NCI-H146 (cell line): ENCODE results near the gene PLXNB2.
A peak's percentile ranks its signal among the peaks of the same experiment; 100 is the strongest.

ENCODE experiments used
- DNase-seq: peaks from one replicate; lab custom pipeline; 2025; lab: John Stamatoyannopoulos, UW

Gene PLXNB2

GRCh38 chr22:50264946-50265669 is 42.3 kb downstream of the PLXNB2 start:
- no peak for DNase-seq

- no peak for DNase-seq
Observed at GRCh38 chr22:50264104-50264745, 43.2 kb downstream of the PLXNB2 start.

- DNase-seq, result no peak
Observed at GRCh38 chr22:50262973-50263617, 44.4 kb downstream of the PLXNB2 start.

- DNase-seq, result no peak
Observed at GRCh38 chr22:50262460-50262911, 45.0 kb downstream of the PLXNB2 start.

- peak; percentile 63 for DNase-seq
Observed at GRCh38 chr22:50261615-50262459, 45.6 kb downstream of the PLXNB2 start, which contains the start of gene MAPK12. Gene MAPK12 (minus strand): TSS chr22:50261683. CDS start chr22:50261509, 174 bp downstream.

GRCh38 chr22:50260801-50261614 is 46.4 kb downstream of the PLXNB2 start:
- DNase-seq, result peak; percentile 49

- DNase-seq, result no peak
Observed at GRCh38 chr22:50260434-50260800, 47.0 kb downstream of the PLXNB2 start.

GRCh38 chr22:50259302-50259701 is 48.1 kb downstream of the PLXNB2 start:
- no peak for DNase-seq

- no peak for DNase-seq
Observed at GRCh38 chr22:50258361-50259292, 48.8 kb downstream of the PLXNB2 start.

- no peak for DNase-seq
Observed at GRCh38 chr22:50257451-50258360, 49.7 kb downstream of the PLXNB2 start.

GRCh38 chr22:50257041-50257440 is 50.4 kb downstream of the PLXNB2 start:
- no peak for DNase-seq

- no peak for DNase-seq
Observed at GRCh38 chr22:50256258-50256862, 51.1 kb downstream of the PLXNB2 start.

- no peak for DNase-seq
Observed at GRCh38 chr22:50255607-50256006, 51.8 kb downstream of the PLXNB2 start.

GRCh38 chr22:50255099-50255498 is 52.3 kb downstream of the PLXNB2 start:
- no peak for DNase-seq

GRCh38 chr22:50253941-50254340 is 53.5 kb downstream of the PLXNB2 start:
- DNase-seq, result no peak

GRCh38 chr22:50253046-50253915 is 54.2 kb downstream of the PLXNB2 start:
- no peak for DNase-seq
